Right lung (tissue), 5 donors: ENCODE measurements around the gene RAB22A. TPM values are rescaled to one million over a fixed set of nuclear protein-coding genes. Genes with fewer than 3 reads are reported as not detected.

Source experiments
- DNase-seq, 2 donors: peaks; one replicate each; pipeline ENCODE4 v3.0.0-alpha.2; 2013
- polyA plus RNA-seq, 5 donors: library from polyadenylated mRNA; unstranded; fragments of 120-200 nt; gene quantifications; one replicate each; pipeline versions ENCODE4 v1.2.1 to v1.2.3, GENCODE V29; 2013; ENCODE audit warnings: inconsistent platforms in 1 of 5, low replicate concordance in 1 of 5; ENCODE audit not compliant: insufficient read length in 5 of 5, insufficient read depth in 1 of 5

Gene RAB22A
- polyA plus RNA-seq, 5 donors = 14.5 to 20.0 (median 18.5) TPM

DNA sequence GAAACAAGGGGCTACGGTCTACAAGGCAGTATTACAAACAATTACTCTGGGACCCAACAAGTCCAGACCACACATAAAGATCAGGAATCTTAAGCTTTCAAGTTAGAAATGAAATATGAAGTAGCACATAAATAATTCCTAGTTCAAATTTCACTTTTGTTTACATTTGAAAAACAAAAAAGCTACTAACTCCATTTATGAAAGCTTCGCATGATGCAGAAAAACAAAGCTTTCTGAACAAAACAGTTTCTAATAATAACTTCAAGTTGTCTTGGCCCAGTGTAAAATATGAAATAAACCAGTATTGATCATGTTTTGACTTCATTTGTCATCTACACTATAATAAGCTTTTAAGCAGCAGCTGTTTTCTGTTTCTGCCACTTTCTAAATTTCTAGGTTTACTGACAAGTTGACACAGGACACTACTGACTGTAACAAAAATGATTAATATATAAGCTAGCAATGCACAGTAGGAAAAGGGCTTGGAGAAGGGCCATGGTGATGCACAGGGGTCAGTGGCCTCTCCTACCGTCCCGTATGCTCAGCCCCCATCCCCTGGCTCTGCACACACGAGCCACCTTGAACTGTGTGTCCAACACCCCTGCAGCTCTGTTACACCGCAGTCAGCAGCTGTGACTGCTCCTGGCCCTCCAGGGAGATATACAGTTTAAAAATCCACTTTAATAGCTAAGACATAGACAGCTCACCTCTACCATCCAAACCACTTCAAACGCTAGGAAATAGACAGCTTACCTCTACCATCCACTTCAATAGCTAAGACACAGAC, 13.3 kb upstream of the RAB22A start:
- DNase-seq = no peak

DNA sequence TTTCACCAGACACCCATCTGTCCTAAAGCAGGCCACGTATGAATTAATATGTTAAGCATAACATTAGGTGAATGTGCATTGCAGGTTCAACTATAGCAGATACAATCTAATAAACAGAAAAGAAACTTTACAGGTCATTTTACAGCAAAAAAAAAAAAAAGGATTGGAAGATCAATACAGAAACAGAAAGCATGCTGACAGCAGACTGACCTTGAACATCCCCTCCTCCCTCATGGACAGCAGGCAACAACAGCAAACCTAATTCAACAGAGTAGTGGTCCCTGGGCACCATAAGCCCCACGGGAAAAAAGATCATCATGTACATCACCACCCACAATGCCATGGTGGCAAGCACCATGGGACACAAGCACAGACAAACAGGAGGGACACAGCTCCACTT, 12.1 kb upstream of the RAB22A start:
- no peak for DNase-seq

DNA sequence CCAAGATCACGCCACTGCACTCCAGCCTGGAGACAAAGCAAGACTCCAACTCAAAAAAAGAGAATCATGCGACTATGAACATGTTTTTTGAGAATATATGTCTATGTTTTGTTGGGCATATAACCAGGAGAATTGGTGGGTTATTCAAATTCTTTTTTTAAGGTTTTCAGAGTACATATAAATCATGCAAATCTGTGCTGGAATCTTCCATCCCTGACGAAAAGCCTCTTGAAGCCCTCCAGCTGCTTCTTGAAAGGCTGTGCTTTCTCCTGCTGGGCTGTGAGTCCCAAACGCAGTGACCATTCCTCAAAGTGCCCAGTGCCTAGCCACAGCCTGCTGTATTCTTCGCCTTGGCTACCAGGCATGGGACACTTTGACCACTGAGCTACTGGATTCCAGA, 9.2 kb upstream of the RAB22A start:
- DNase-seq = no peak

DNA sequence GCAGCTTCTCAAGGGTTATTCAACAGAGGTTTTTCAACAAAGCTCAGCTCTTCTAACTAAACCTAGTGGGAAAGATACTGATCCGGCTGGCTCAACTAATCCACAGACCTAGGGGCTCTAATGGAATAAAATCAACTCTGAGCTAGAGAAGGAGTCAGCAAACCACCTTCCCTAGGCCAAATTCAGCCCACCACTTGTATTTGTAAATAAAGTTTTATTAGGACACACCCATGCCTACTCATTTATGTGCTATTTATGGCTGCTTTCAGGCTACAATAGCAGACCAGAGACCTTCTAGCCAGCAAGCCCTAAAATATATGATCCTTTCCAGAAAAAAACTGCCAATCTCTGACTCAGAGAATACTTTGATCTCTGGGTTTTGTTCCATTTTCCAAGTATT, 6.0 kb upstream of the RAB22A start:
- no peak for DNase-seq

DNA sequence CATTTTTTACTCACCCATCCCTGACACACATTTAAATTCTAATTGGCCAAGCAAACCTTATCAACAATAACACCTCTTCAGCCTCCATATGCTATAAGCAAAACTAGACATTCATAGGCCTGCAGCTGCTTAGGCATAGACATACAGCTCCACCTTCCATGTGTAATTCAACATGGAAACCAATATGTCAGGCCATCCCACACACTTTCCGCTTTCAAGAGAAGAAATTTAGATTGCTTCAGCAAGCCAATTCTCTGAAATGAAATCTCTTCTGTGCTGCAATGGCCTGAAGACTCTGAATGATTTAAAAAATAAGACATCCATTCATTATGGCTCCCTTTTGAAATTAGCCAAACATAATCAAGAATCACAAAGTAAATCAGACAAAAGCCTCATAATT, 4.5 kb upstream of the RAB22A start:
- DNase-seq = no peak

DNA sequence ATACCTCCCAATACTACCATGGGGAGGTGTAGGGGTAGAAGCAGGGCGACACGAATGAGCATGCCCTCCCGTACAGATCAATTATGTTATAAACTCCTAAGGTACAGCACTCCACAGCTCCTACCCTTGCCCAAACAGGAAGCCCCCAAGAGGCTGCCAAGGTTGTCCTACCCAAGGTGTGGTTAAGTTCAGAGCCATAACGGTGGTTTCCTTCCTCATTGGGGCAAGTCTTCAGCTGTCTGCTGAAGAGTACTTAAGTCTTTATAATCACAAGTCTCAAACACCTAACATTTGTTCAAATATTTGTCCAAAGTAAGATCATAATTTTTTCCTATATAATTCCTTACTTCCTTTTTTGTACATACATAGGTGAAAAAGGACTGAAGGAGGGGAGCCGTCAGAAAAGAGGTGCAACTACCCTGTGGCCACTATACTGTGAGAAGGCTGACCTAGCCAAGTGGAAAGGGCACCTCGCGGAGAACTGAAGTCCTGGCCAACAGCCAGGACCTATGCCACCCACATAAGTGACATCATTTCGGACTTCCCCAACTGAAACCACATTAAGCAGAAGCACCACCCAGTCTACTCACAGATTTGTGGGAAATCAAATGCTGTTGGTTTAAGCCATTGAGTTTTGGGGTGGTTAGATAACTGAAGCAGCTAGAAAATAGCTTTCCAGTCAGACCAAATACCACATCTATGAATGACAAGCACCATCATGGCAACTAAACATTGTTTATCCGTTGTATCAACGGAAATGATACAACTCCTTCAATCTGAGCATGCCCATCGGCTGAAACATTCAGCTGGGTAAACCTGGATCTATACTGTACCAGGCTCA, 2.9 kb upstream of the RAB22A start:
- DNase-seq = peak in 1 of 2 donors; percentile 39

DNA sequence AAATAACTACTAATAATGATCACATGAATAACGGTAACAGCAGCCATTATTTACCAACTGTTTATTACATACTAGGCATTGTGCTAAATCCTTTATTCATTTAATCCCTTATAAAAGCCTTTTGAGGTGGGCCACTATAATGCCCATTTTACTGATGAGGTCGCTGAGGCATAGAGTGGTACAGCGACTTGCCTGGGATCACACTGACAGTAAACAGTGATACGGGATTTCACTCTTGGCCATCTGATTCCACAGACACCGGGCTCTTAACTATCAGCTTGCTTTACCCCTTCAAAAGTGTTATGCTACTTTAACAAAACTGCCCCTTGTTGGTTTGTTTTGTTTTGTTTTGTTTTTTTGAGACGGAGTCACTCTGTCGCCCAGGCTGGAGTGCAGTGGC, 2.2 kb upstream of the RAB22A start:
- DNase-seq = no peak

DNA sequence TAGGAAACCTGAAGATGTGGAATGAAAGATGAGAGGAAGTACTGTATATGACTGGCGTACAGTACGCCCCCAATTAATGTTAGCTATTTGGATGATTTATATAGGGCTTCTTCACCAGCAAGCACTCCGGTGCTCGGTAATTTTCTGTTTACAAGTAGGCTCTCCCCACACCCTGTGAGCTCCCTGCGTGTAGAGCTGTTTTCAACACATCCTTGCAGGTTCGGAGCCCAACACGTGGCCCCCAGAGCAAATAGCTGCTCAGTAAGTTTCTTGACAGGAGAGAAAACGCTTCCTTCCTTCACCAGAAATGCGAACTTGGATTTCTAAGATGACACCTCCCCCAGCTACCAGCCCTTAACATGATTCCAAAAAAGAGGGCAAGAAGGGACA, 1.2 kb upstream of the RAB22A start:
- DNase-seq = no peak

DNA sequence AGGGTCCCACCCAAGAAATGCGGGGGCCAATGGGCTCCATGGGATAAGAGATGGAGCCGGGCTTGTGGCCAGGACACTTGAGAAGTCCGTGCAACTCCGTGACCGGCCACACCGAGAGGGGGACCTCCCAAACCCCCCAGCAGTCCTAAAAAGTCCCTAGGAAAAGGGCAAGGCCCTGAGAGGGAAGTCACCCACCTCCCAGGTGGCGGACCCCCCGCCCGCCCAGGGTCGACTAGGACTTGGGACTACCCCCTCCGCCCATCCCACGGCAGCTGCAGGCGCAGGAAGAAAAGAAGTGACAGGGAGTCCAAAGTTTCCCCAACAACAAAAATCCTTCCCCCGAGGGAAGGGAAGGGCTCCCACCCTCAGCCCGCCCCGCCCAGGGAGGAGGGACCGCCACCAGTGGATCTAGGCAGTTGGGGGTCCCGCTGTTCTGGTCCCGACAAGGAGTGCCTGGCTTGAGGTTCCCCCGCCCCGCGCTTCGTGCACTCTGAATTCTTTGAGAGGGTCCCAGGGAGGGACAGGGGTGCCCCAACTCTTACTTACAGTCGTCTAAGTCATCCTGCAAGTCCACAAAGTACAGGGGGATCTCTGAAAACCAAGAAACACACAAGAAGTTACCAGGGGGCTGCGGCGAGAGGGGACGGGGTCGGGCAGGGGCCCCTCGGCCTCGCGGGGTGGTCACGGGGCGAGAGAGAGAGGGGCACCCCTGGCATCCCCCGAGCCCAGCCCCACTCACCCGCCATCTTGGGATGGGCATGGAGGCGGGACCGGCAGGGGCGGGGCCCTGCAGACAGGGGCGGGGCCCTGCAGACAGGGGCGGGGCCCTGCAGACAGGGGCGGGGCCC, 611 bp upstream of the RAB22A start:
- DNase-seq = peak; percentile 38 to 52

DNA sequence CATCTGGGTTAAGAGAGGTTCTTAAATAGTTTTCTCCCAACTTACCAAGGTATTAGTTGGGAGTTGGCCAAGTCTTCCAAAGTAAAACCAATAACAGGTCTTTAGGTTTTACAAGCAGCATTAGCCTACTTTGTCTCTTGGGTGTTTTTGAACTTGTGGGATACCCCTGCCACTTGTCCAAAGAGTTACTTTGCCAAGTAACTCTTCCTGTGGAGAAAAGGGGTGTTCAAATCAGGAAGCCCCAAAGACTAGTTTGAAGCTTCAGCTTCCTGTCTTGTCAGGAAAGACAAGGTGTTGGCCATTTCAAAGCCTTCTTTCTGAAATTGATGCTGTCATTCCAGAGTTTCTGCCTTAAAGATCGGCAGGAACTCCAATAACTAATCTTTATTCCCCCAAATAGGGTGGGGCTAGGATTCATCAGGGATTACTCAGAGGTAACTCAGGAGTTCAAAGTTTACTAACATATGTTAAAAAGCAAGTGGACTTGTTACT, 822 bp downstream of the RAB22A start:
- no peak for DNase-seq

DNA sequence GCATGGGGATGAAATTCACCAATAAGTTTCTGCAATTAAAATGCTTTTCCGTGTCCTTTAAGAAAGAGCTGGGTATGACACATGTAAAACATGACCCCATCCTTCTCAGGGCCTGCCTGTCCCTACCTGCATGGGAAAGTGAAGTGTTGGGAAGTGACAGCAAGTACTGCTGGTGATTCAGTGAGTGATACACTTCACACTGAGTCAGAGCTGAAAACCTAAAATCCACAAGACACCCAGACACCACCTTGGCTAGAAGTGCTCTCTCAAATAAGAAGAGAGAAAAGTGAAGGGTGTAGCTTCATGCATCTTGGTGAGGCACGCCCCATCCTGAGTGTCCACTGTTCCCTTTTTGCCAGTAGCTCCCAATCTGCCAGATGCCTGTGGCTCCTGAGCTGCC, 3.3 kb downstream of the RAB22A start:
- DNase-seq = no peak

DNA sequence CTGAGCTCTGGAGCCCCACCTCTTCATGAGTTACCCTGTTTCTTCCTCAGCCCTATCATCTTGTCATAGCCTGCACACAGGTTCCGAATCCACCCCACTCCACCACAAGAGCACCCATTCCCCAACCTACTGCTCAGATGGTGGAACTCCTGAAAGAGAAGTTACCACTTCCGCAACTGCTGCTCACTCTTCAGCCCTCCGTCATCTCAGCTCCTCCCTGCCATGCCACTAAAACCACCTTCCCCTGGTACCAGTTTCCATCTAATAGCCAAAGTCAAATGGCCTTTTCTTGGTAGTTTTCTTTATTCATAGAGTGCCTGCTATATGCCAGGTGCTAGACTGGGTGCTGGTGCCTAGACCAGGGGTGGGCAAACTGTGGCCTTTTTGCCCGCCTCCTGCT, 3.9 kb downstream of the RAB22A start:
- no peak for DNase-seq

DNA sequence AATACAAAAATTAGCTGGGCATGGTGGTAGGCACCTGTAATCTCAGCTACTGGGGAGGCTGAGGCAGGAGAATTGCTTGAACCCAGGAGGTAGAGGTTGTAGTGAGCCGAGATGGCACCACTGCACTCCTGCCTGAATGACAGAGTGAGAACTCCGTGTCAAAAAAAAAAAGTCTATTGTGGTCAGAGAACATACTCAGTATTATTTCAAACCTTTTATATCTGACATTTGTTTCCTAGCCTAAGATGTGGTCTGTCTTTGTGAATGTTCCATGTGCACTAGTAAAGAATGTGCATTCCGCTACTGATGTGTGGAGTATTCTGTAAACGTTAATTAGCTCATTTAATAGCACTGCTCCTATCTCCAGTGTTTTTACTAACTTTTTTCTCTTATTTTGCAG, 11.7 kb downstream of the RAB22A start:
- no peak for DNase-seq

DNA sequence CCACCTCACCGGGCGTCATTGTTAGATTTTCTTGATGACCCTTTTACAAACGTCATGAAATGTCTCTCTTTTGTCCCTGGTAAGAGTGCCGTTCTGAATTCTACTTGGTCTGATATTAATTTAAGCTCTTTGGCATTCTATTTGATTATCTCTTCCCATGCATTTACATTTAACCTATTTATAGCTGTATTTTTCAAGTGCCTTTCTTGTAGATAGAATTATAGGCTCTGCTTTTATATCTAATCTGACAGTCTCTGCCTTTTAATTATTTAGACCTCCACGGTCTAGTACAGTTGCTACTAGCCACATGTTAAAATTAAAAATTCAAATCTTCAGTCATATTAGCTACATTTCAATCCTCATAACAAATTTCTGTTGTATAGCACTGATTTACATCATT, 12.6 kb downstream of the RAB22A start:
- no peak for DNase-seq

DNA sequence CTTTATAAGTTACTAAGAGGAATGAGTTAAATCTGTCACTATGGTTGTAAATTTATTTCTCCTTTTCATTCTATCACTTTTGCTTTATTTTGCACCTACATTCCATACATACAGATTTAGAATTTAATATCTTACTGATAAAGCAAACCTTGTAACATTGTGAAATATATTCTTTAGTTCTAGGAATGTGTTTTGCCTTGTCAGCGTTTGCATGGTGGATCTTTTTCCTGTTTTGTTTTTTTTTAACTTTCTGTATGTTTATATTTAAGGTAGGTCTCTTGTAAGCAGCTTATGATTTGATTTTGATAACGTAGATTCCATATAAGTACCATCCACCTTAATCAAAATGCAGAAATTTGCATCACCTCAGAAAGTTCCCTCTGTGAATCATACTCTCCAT, 16.4 kb downstream of the RAB22A start:
- no peak for DNase-seq

DNA sequence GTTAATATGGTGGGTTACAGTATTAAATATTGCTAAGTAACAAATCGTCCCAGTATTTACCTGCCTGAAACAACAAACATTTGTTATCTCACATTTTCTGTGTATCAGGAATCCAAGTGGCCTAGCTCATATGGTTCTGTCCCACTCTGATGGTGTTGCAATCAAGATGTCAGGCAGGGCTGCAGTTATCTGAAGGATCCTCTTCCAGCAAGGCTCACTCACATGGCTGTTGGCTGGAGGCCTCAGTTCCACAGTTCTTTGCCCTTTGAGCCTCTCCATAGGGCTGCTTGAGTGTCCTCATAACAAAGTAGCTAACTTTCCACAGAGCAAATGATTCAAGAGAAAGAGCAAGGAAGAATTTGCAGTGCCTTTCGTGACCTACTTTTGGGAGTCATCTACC, 17.7 kb downstream of the RAB22A start:
- DNase-seq = no peak

DNA sequence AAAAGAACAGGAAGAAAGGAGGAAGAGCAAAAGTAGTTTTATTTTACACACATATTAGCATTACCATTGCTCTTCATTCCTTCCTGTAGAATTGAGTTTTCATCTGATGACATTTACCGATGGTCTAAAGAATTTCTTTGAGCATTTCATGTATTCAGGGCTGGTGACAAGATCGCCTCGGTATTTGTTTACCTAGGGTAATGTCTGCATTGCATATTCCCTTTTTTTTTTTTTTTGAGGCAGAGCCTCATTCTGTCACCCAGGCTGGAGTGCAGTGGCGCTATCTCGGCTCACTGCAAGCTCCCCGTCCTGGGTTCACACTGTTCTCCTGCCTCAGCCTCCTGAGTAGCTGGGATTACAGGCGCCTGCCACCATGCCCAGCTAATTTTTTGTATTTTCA, 19.3 kb downstream of the RAB22A start:
- no peak for DNase-seq

DNA sequence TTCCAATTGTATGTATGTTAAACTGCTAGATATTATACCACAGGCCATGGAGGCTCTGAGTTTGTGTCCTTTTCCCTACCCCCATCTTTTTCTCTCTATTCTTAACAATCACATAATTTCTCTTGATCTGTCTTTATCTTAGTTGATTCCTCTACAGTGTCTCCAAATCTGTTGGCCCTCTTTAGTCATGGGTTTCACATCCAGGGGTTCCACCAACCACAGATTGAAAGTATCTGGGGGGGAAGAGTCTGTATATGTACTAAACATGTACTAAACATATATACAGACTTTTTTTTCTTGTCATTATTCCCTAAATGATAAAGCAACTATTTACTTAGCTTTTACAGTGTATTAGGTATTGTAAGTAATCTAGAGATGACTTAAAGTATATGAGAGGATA, 20.2 kb downstream of the RAB22A start:
- DNase-seq = no peak

DNA sequence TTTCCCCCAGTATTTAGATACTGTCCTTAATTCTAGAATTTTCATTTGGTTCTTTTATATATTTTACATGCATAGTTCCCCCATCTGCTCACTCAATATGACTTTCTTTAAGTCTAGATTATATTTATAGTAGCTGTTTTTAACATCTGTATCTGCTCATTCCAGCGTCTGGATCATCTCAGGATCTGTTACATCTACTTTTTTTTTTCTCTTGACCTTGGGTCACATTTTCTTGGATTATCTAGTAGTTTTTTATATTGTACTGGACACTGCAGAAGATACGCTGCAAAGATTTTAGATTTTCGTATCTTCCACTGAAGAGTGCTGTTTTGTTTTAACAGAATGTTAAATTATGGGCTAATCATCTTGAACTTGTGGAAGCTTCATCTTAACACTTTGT, 20.7 kb downstream of the RAB22A start:
- DNase-seq = no peak

DNA sequence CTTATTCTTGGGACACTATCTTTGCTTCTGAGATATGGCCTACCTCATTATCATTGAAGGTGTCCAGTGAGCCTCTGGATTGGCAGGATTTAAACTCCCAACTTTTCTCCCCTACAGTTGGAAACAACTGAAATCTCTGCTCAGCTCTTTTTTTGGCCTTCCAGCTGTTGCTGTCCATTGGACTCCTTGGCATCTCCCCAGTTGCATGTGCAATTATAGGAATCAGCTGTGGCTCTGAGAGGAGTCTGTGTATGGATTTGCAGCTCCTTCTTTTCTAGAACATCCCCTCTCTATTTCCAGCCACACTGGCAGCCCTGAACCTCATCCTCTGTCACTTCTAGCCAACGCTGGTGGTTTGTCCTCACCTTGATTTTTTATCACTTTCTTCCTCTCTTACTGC, 21.2 kb downstream of the RAB22A start:
- peak; percentile 71 to 75 for DNase-seq

DNA sequence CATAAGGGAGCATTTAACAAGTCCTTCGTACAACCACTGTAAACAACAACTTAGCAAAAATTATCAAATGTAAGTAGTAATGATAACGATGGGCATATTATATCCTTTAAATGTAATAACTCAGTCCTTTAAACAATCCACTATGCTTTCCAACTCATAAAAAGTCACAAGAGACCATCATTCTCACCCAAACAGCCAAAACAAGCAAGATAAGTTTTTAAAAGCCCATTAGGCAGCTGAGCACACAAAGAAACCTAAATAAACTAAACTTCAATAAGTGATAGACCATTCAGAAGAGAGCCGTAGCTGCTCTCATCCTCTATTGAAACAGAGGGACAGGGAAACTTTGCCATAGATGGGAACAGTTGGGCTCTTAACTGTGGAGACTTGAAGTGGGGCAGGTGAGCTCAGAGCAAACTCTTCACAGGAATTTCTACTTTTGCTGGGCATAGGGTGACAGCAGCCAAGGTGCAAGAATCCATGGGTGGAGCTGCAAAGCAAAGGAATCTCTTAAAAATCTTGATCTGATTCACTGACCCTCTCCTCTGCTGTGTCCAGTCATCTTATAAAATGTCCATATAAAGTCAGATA, 22.5 kb downstream of the RAB22A start:
- no peak for DNase-seq

DNA sequence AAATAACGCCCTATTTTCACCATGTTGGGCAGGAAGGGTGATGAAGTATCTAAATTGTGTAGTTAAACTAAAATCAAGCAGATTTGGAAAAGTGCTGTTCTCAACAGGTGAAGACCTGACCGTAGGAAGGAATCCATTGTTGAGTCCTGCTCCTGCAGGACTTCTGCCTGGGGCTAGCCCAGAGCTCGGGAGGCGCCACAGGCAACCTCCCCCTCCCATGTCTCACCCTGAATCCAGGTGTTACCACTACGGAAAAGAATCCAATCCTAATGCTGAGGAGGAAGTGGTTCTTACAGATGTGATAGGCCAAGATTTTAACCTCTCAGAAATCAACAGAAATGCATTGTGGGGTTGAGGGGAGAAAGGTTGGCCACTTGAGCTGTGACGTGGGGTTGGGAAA, 30.2 kb downstream of the RAB22A start:
- DNase-seq = no peak
